ENCODE measurements around the gene GMEB1.
A peak's percentile ranks its signal among the peaks of the same experiment; 100 is the strongest.
"Not testable (repeated sequence)": the region's sequence is repeated elsewhere in the genome, so short reads cannot be mapped to it uniquely, and the experiment has no call there.

Gene GMEB1, protein sequence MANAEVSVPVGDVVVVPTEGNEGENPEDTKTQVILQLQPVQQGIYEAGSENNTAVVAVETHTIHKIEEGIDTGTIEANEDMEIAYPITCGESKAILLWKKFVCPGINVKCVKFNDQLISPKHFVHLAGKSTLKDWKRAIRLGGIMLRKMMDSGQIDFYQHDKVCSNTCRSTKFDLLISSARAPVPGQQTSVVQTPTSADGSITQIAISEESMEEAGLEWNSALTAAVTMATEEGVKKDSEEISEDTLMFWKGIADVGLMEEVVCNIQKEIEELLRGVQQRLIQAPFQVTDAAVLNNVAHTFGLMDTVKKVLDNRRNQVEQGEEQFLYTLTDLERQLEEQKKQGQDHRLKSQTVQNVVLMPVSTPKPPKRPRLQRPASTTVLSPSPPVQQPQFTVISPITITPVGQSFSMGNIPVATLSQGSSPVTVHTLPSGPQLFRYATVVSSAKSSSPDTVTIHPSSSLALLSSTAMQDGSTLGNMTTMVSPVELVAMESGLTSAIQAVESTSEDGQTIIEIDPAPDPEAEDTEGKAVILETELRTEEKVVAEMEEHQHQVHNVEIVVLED

DNA sequence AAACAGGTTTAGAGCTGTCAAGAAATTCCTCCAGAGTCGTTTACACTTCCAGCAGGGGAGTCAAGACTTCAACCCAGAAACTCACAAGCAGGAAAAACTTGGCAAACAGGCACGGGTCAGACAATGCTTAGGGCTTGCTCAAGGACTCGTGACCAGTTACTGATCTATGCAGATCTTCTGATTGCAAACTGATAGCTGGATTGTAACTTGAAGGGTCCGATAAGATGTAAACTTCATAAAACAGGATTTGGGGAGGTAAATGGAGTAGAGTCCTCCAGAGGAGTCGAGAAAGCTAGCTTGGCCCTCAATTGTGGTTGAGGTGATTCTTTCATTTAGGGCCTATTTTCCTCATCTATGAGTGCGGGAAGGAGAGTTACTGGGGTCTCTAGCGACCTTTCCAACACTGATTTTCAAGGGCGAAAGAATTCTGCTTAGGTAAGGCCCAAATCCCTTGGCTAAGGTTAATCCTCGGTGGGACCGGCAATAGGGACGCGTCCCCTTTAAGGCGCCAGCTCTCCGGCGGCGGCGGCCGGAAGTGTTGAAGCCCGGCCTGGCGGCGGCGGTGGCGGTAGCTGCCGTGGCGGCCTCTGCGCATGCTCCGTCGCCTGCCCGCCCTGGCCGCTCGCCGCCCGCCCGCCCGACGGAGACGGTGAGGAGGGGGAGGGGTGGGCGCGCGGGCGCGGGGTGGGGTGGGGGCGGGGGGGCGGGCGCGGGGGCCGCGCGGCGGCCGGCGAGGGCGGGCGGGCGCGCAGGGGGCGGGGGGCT lies at the start of gene GMEB1:
Gene GMEB1, plus strand, starts transcription at position 594 of the 765 bp plus-strand sequence. CDS start 14,829 bp downstream, outside the sequence.
- DNase-seq: peak; percentile 89 to 93 (median 91)

DNA sequence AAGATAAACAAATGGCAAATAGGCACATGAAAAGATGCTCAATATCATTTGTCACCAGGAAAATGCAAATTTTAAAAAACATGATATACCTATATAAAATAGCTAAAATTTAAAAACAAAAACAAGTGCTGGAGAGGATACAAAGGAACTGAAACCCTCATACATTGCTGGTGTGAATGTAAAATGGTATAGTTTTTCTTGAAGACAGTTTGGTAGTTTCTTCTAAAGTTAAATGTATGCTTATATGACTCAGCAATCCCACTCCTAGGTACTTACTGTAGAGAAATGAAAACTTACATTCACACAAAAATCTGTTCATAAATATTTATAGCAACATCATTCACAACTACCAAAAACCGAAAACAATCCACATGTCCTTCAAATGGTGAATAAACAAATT lies 36.9 kb upstream of the GMEB1 start:
- DNase-seq: no peak

DNA sequence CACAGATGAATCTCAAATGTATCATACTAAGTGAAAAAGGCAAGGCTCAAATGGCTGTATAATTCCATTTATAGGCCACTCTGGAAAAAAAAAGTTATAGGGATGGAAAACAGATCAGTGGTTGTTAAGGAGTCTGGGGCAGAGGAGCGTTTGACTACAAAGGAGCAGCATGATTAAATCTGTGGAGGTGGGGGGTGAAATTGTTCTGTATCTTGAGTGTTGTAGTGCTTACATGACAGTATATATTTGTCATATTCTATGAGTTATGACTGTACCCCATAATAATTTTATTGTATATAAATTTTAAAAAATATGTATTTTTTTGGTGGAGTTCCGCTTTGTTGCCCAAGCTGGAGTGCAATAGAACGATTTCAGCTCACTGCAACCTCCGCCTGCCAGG lies 36.0 kb upstream of the GMEB1 start:
- DNase-seq: no peak

DNA sequence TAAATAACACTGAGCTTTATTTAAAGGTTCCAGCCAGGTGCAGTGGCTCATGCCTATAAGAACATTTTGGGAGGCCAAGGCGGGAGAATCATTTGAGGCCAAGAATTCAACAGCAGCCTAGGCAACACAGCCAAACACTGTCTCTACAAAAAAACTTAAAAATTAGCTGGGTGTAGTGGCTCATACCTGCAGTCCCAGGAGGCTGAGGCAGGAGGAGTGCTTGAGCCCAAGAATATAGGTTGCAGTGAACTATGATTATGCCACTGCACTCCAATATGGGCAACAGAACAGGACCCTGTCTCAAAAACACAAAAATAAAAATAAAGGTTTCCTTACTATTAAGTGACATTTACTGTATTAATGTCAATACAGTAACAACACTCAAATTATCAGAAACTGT lies 27.8 kb upstream of the GMEB1 start:
- no peak for DNase-seq

DNA sequence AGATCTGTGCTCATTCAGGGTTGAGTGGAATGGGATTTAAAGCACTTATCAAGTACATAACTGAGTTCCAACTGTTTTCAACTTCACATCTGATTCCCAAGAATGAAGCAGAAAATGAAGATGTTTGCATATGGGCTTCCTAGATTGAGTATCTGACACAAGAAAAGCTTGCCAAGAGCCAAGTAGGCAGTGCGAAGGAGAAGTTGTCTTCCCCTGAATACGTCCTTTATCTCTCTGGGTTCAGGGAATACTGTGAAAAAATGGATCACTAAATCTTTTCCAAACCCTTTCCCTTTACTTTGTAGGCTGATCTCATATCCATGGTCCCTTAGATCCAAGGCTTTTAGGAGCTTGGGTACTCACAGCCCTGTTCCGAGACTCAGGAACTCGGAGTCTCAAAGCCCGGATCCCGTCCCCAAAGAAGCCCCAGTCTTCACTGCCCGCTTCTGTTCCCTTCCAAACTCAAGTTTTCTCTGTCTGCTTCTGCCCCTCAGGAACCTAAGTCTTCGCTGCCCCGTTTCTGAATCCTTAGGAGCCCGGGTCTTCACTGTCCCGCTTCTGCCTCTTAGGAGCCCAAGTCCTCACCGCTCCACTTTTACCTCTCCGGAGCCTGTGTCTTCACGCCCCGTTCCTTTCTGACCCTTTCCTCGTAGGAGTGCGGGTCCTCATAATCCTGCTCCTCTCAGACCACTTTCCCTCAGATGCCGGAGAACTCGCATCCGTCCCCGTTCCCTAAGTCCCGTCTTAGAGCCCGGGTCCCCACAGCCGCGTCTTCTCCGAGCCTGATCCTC lies 26.3 kb upstream of the GMEB1 start:
- peak; percentile 40 to 48 (median 45) for DNase-seq

DNA sequence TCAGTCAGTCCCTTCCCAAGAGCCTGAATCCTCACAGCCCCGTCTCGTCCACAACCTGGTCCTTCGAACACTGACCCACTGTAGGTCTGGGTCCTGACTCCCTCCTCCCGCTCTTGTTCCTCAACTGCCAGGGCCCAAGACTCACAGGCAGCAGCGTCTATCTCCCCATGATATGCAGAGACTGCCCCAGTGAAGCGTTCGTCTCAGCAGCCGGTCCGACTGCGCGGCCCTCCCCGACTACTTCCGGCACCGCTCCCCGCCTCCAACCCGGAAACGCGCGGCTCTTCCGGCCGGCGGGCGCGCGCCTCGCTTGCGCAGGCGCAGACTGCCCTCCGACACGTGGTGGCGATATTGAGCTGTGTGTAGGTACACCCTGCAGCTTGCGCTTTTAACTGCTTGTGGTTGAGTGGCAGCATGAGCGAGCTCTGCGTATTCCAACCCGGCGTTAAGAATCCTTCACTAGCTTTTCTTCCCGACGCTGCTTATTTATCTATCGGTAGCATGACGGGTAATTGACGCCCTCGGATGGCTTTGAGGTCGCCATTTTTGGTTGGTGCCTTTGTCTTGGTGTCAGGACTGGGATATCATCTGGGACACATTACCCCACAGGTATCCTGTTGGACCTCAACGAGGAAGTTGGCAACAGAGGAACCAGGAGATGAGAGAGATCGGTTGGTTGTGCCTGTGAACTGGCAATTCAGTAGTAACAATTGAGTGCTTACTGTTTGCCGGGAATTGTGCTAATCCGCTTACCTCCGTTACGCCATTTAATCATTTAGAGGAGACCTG lies 25.5 kb upstream of the GMEB1 start, which contains the start of gene TAF12:
Gene TAF12, minus strand, starts transcription at position 221 of the 789 bp plus-strand sequence. CDS start 20,986 bp downstream, outside the sequence.
- peak; percentile 95 to 97 (median 96) for DNase-seq

DNA sequence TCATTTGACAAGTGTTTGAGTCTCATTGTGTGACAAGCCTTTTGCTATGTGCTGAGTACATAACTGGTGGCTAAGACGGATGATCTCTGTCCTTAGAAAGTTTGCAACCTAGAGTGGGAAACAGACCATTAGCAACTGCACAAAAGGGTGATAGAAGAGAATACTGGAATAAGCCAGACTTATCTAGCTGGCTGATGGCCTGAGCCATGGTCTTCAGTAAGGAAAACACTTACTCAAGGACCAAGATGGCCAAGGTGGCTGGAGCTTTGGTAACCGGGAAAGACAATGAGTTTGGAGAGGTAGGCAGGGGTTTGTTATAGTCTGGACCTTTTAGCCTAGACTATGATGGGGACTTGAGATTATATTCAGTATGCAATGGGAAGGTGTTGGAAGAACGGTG lies 24.1 kb upstream of the GMEB1 start:
- no peak for DNase-seq

DNA sequence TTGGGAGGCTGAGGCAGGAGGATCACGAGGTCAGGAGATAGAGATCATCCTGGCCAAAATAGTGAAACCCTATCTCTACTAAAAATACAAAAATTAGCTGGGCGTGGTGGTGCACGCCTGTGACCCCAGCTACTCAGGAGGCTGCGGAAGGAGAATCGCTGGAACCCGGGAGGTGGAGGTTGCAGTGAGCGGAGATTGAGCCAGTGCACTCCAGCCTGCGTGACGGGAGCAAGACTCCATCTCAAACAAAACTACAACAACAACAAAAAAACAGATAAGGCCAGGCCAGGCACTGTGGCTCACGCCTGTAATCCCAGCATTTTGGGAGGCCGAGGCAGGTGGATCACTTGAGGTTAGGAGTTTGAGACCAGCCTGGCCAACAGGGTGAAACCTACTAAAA lies 23.2 kb upstream of the GMEB1 start:
- not testable (repeated sequence) for DNase-seq

DNA sequence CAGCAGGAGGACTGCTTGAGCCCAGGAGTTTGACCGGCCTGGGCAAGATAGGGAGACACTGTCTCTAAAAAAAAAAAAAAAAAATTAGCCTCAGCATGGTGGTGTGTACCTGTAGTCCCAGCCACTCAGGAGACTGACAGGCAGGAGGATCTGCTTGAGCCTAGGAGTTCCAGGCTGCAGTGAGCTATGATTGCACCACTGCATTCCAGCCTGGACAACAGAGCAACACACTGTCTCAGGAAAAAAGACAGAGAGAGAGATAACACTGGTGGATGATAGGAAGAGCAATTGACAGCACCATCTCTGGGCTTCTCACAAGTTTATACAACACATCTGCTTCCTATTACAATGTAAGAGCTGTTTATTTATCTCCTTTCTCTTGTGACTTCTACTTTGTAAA lies 22.5 kb upstream of the GMEB1 start:
- no peak for DNase-seq

DNA sequence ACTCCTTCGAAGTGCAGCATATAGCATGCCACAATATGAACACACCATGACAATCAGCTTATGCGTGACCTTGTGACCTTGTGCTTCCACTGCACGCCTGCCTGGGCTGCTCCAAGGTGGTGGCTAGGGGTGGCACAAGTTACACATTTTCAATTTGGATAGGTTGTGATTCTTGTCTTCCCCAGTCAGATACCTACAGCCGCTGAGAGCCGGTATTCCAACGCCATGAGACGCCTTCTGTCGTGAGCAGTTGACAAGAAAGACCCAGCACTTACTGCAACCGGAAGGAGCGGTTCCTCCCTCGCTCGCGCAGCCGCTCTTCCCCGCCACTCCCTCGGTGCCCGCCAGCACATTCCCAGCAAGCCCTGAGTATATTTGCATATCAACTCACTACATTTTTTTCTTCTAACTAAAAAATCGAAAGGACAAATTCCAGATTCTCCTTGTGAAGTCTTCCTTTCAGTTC lies 20.5 kb upstream of the GMEB1 start:
- peak; percentile 96 to 100 (median 97) for DNase-seq

DNA sequence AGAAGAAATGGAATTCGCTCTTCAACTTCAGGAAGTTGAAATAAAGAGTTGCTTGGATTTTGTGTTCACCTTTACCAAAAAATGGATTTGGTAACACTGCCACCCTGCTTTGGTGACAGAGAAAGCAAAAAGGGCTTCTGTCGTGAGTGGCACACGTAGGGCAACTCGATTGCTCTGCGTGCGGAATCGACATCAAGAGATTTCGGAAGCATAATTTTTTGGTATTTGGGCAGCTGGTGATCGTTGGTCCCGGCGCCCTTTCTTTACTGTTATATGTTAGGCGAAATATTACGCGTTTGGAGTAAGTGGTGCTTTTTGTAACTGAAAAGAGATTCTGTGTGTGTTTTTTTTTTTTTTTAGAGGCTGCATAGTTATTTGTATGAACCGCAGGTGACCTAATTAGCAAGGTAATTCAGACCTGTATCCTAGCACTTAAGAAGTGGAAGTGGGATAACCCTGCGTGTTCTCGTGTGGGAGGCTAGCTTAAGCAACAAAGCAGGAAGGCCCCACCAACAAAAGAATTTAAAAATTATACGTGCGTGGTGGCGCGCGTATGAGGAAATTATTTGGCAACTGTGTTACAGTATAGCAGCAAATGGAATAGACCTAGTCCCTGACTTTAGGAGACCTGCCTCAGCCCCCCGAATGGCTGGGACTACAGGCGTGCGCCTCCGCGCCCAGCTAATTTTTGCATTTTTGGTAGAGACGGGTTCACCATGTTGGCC lies 19.9 kb upstream of the GMEB1 start, which contains the start of gene RNU11:
Gene RNU11, plus strand, starts transcription at position 127 of the 725 bp plus-strand sequence.
- DNase-seq: peak; percentile 96 to 100 (median 97)

DNA sequence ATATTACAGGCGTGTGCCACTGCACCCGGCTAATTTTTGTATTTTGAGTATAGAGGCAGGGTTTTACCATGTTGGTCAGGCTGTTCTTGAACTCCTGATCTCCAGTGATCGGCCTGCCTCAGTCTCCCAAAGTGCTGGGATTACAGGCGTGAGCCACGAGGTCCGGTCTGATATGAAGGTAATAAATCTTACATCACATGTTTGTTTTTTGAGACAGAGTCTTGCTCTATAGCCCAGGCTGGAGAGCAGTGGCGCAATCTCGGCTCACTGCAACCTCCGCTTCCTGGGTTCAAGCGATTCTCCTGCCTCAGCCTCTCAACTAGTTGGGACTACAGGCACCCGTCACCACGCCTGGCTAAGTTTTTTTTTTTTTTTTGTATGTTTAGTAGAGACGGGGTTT lies 15.5 kb upstream of the GMEB1 start:
- not testable (repeated sequence) for DNase-seq

DNA sequence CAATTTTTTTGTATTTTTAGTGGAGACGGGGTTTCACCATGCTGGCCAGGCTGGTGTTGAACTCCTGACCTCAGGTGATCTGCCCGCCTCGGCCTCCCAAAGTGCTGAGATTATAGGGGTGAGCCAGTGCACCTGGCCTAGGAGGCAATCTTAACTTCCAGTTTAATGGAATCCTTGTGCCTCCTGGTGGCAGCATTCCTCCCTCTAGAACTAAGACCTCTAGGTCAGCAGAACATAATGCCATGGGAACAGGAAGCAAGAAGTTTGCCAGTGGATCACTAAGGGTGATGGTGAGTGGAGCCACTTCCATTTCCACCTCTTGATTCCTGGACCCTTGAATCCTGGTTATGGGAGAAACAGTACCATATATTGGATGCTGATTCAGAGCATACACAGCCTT lies 14.7 kb upstream of the GMEB1 start:
- peak in 1 of 3 experiments; percentile 35 for DNase-seq

DNA sequence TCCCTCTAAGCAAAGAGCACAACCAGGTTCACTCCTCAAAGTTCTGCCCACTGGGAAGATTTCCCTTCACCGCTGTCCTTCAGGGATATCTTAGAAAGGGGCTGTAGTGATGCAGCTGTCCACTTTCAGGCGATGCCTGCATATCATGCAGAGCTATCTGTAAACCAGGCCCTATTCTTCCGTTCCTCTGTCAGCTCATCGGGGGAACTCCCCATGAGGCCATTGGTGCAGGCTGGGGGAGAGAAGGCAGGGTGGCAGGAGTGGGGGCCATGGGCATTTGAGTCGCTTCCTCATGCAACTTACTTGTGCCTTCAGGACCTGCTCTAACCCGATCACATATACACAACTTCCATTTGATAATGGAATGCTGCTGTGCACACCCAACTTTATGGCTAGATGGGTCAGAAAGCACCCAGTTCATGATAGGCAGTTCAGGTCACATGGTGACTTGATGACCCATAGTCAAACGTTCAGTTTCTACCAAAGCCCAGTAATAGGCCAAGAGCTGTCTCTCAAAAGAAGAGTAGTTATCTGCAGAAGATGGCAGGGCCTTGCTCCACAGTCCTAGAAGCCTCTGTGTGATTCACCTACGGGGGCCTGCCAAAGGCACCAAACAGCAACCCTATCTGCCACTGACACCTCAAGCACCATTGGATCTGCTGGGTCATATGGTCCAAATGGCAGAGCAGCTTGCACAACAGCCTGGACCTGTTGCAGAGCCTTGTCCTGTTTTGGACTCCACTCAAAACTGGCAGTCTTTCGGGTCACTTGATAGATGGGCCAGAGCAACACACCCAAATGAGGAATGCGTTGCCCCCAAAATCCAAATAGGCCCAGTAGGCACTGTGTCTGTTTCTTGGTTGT lies 12.9 kb upstream of the GMEB1 start:
- not testable (repeated sequence) for DNase-seq

DNA sequence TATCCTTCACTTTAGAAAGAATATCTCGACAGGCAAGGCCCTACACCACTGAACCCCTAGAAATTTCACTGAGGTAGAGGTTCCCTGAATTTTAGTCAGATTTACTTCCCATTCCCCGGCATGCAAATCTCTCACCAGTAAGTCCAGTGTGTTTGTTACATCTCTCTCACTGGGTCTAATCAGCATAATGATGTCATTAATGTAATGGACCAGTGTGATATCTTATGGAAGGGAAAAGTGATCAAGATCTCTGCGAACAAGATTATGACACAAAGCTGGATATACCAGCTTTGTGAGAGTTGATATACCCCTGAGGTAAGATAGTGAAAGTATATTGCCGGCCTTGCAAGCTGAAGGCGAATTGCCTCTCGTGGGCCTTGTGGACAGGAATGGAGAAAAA lies 12.2 kb upstream of the GMEB1 start:
- no peak for DNase-seq

DNA sequence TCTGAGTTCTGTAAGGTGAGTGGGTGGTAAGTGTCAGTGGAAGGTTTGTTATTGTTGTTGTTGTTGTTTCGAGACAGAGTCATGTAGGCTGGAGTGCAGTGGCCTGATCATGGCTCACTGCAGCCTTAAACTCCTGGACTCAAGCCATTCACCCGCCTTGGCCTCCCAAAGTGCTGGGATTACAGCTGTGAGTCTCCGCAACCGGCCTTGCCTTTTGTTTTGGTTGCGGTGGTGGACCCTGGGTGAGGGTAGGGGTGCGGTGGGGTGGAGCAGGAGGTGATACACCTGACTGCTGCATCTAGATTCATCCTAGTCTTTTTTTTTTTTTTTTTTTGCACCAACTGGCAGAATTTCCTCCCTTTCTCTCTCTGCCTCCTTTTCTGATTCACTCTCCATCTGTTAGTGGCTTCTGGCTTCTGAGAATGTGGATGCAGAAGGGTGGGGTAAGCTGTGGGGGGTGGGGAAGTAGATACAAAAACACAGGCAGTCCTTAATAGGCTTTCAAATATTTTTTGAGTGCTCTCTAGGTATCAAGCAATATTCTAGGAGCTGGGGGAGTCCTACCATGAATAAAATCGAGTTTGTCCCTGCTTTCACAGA lies 4.6 kb upstream of the GMEB1 start:
- DNase-seq: no peak

DNA sequence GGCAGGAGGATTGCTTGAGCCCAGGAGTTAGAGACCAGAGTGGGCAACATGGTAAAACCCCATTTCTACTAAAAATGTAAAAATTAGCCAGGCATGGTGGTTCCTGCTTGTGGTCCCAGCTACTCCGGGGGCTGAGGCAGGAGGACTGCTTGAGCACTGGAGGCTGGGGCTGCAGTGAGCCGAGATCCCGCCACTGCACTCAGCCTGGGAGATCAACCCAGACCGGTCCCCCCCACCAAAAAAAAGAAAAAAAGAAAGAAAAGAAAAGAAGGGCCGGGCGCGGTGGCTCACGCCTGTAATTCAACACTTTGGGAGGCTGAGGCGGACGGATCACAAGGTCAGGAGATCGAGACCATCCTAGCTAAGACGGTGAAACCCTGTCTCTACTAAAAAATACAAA lies 1.8 kb upstream of the GMEB1 start:
- DNase-seq: no peak

DNA sequence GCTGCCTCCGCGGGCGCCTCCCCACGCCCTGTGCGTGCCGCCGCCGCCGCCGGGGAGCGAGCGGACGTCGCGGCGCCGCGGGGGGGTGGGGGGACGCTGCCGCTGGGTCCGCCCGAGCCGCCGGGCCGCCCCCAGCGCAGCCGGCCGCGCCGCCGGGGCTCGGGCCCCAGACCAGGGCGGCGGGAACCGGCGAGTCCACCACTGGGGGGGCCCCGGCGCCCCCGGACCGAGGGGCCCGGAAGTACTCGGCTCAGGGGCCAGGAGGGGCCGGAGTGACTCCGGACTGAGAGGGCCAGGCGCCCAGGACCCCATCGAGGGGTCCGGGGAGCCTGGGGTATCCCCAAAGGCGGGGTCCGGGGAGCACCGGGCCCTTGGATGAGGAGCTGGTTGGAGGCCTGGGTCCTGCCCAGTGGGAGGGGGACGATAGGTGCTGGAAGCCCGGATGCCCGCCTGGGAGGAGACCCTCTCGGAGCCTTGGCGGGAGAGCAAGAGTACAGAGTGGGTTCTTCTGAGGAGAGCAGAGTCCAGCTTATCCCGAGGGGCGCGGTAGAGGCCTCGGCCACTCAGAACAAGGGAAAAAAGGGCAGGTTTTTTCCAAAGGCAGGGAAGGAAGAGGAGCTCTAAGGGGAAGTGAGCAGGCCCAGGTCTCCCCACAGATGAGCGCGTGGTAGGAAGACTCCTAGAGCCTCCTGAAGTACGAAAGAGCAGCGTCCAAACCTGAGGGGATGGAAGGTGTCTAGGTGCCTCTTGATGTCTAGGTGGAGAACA lies 556 bp downstream of the GMEB1 start:
- peak; percentile 83 to 89 (median 88) for DNase-seq

Measured in NCI-H1417 (cell line).